Spleen (tissue), 11 donors: ENCODE measurements around the gene SCAANT1. TPM values are rescaled to one million over a fixed set of nuclear protein-coding genes. Genes with fewer than 3 reads are reported as not detected.

ENCODE experiments used
- DNase-seq: peaks from one replicate; pipeline ENCODE4 v3.0.0-alpha.2; 2020
- H3K27ac ChIP-seq, 8 donors: fragments of 200-600 bp; sonication (generic) in 7 of 8; 1 replicate in 4 of 8; 2 replicates in 4 of 8; pipeline versions ENCODE4 v1.5.0 to v1.8.0; 2016 to 2021; ENCODE audit warnings: inconsistent platforms in 4 of 8, mild to moderate bottlenecking in 4 of 8, moderate library complexity in 1 of 8
- H3K27me3 ChIP-seq, 7 donors: fragments of 200-600 bp; sonication (generic) in 6 of 7; replicated peaks in 1 of 7; 1 replicate in 4 of 7; 2 replicates in 3 of 7; pipeline versions ENCODE4 v1.5.0 to v1.8.0; 2016 to 2021; ENCODE audit warnings: inconsistent platforms in 3 of 7, mild to moderate bottlenecking in 1 of 7
- H3K36me3 ChIP-seq, 6 donors: fragments of 200-600 bp; sonication (generic) in 5 of 6; 1 replicate in 4 of 6; 2 replicates in 2 of 6; pipeline versions ENCODE4 v1.5.0 to v1.8.0; 2016 to 2021; ENCODE audit warnings: inconsistent platforms in 2 of 6
- H3K4me1 ChIP-seq, 6 donors: fragments of 200-600 bp; sonication (generic) in 5 of 6; 1 replicate in 3 of 6; 2 replicates in 3 of 6; pipeline versions ENCODE4 v1.5.0 to v1.8.0; 2016 to 2021; ENCODE audit warnings: inconsistent platforms in 3 of 6
- H3K4me3 ChIP-seq, 8 donors: fragments of 200-600 bp; sonication (generic) in 7 of 8; 1 replicate in 4 of 8; 2 replicates in 4 of 8; pipeline versions ENCODE4 v1.5.0 to v1.8.0; 2016 to 2021; ENCODE audit warnings: inconsistent platforms in 4 of 8, mild to moderate bottlenecking in 4 of 8, moderate library complexity in 2 of 8
- H3K9me3 ChIP-seq, 8 donors: fragments of 200-600 bp; sonication (generic) in 7 of 8; 1 replicate in 4 of 8; 2 replicates in 4 of 8; pipeline versions ENCODE4 v1.5.0 to v1.8.0; 2016 to 2021; ENCODE audit warnings: inconsistent platforms in 4 of 8
- POLR2A ChIP-seq, 3 donors: fragments of 450-650 bp; IDR thresholded peaks; one replicate each; pipeline ENCODE4 v1.5.1; 2017; ENCODE audit warnings: antibody characterized with exemption in 3 of 3, mild to moderate bottlenecking in 1 of 3
- POLR2AphosphoS5 ChIP-seq, 3 donors: sonication (generic); formaldehyde crosslinking; IDR thresholded peaks; one replicate each; pipeline ENCODE4 v1.5.1; 2017; ENCODE audit warnings: antibody characterized with exemption in 3 of 3
- WGBS, 5 donors: extraction: QIAGEN DNeasy Blood & Tissue Kit in 3 of 5; methylation state at CpG; one replicate each; pipeline versions ENCODE4 v1.1.5 to v1.1.7; 2013 to 2018; 5-methylcytosine and 5-hydroxymethylcytosine counted together
- intact Hi-C: fragments of 100-400 bp; cut with DNase I; formaldehyde crosslinking; loops from one replicate; pipeline ENCODE4 v1.15.0; 2023; ENCODE audit warnings: low total_unique reads
- polyA plus RNA-seq, 3 donors: library from polyadenylated mRNA; stranded (reverse); fragments of 200-250 nt; gene quantifications; one replicate each; pipeline ENCODE4 v1.2.1, GENCODE V29; 2013
- total RNA-seq, 7 donors: library from RNA; depleted of rRNA in 3 of 7; stranded (reverse); fragments of >200 nt in 3 of 7; fragmentation: NEBNext Ultra II Directional in 4 of 7; extraction: Animal tissue kit (Norgen Biotek cat#: 25700) in 4 of 7; gene quantifications; one replicate each; pipeline versions ENCODE4 v1.1.0 to v1.2.1, GENCODE V29; 2016 to 2021
- TF ChIP-seq, protein P1 (sequence below), 11 experiments: fragments of 200-600 bp in 7 of 11; fragments of 450-650 bp in 4 of 11; sonication (generic) in 4 of 11; IDR thresholded peaks in 8 of 11; conservative IDR thresholded peaks in 3 of 11; 1 replicate in 7 of 11; 2 replicates in 4 of 11; pipeline versions ENCODE4 v1.4.0 to v1.8.0; 2016 to 2021; ENCODE audit warnings: antibody characterized with exemption in 11 of 11, inconsistent platforms in 4 of 11, mild to moderate bottlenecking in 1 of 11
- donor health status: healthy with polysubstance abuse.
- donor health status: DM: no; HTN: no; CAD: no; lungs with moderate emphysema.
- donor health status: DM: no; HTN: no; CAD: no.
- donor health status: Bipolar disorder and iron deficiency.
- donor health status: healthy.
- donor health status: DM: no; HTN: no; CAD: no.
- donor health status: DM: yes; HTN: yes; CAD: no.

SCAANT1 gene
- total and polyA plus RNA-seq, 10 donors: not detected

DNA sequence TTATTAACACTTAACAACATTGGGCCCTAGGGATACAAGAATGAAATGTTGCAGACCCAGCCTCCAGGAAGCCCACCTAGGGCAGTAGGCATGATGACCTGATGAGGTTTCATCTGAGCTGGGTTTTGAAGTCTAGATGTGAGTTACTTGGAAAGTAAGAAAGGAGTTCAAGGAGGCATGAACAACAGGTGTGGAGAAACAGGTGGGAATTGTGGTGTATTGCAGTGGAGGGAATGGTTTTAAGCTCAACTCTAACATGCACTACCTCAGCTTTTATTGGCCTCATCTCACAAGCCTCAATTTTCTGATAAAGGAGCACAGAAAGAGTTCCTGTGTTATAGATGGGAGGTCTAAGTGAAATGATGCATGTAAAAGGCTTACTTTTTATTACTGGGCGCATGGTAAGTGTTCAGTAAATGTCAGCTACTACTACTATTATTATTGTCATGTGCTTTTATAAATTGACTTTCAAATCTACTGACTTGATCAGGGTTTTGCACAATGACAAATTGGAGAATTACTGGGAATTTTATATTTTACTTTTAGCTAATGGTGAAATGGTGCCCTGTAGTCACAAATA is 19.3 kb downstream of the SCAANT1 start:
- intact Hi-C loops: no loop called here
- Histone ChIP-seq H3K36me3 (peaks cover 0 to 12% (median 0%) of the 10 kb centered on the region in 6 donors), H3K4me1 (peaks cover 5 to 47% (median 24%) of the 10 kb centered on the region in 6 donors), H3K4me3 (no peak overlapping the region), H3K27ac (no peak overlapping the region), H3K9me3 (no peaks in the 10 kb centered on the region), H3K27me3 (no peaks in the 10 kb centered on the region)
- WGBS, 5 donors: 94 to 100% (median 100%) methylated on average over 1 of the region's 1 CpG
- no peak for DNase-seq
- TF ChIP-seq POLR2A (IDR thresholded peaks at IDR 0.05) (no peak), POLR2AphosphoS5 (IDR thresholded peaks at IDR 0.05) (no peak)
- TF ChIP-seq, protein P1, sequence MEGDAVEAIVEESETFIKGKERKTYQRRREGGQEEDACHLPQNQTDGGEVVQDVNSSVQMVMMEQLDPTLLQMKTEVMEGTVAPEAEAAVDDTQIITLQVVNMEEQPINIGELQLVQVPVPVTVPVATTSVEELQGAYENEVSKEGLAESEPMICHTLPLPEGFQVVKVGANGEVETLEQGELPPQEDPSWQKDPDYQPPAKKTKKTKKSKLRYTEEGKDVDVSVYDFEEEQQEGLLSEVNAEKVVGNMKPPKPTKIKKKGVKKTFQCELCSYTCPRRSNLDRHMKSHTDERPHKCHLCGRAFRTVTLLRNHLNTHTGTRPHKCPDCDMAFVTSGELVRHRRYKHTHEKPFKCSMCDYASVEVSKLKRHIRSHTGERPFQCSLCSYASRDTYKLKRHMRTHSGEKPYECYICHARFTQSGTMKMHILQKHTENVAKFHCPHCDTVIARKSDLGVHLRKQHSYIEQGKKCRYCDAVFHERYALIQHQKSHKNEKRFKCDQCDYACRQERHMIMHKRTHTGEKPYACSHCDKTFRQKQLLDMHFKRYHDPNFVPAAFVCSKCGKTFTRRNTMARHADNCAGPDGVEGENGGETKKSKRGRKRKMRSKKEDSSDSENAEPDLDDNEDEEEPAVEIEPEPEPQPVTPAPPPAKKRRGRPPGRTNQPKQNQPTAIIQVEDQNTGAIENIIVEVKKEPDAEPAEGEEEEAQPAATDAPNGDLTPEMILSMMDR (IDR thresholded peaks at IDR 0.05 in 8 of 11, conservative IDR thresholded peaks at IDR 0.05 in 3 of 11): no peak

DNA sequence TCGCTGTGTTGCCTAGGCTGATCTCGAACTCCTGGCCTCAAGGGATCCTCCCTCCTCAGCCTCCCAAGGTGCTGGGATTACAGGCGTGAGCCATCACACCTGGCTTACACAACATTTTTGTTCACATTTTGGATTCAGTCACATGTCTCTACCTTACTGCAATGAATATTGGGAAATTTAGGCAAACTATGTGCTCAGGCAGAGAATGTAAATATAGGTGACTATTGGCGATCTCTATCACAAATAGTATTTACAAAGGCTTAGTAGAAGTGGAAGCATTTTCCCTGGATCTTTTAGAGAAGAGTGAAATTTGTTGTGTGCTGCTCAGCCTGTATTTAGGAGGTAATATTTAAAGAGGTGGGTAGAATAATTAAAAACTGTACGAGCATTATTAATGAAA is 20.7 kb downstream of the SCAANT1 start:
- peaks cover 6 to 45% (median 19%) of the 10 kb centered on the region in 6 donors for H3K4me1 ChIP-seq
- intact Hi-C loops: no loop called here
- WGBS, 5 donors: 97 to 99% (median 98%) methylated on average over 5 of the region's 5 CpGs

DNA sequence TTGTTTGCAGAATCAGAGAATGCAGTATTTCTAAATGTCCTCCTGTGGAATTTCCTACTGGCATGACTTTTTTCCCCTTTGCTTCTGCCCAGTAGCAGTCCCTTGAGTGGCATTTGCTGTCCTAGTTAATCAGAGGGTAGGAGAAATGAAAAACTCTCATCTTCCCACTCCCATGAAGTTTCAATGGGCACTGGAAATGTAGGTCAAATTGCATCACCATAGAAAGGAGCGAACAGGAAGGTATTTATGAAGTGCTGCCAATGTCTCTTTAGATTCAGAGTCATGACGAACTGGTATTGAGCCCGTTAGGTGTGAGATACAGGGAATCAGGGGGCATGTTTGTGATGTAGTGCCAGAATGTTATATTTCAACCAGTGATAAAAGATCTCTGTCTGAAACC is 25.3 kb downstream of the SCAANT1 start:
- peaks cover 0 to 33% (median 4%) of the 10 kb centered on the region in 6 donors for H3K4me1 ChIP-seq
- no peak for TF ChIP-seq POLR2A (IDR thresholded peaks at IDR 0.05)
- no peak for TF ChIP-seq POLR2AphosphoS5 (IDR thresholded peaks at IDR 0.05)
- TF ChIP-seq, protein P1 (IDR thresholded peaks at IDR 0.05 in 8 of 11, conservative IDR thresholded peaks at IDR 0.05 in 3 of 11): no peak
- DNase-seq: no peak
- intact Hi-C loops: no loop called here
- H3K9me3 ChIP-seq: no peaks in the 10 kb centered on the region
- 72 to 86% (median 79%) methylated on average over 3 of the region's 3 CpGs for WGBS, 5 donors
- peaks cover 0 to 12% (median 0%) of the 10 kb centered on the region in 6 donors for H3K36me3 ChIP-seq
- no peak overlapping the region for H3K27ac ChIP-seq
- H3K4me3 ChIP-seq: no peak overlapping the region
- no peaks in the 10 kb centered on the region for H3K27me3 ChIP-seq

More for the DNA sequence above, 20.7 kb downstream of the SCAANT1 start:
- Histone ChIP-seq H3K27ac (no peak overlapping the region), H3K9me3 (no peaks in the 10 kb centered on the region), H3K36me3 (peaks cover 0 to 12% (median 0%) of the 10 kb centered on the region in 6 donors), H3K27me3 (no peaks in the 10 kb centered on the region), H3K4me3 (no peak overlapping the region)
- no peak for TF ChIP-seq POLR2AphosphoS5 (IDR thresholded peaks at IDR 0.05)
- TF ChIP-seq POLR2A (IDR thresholded peaks at IDR 0.05): no peak
- TF ChIP-seq, protein P1 (IDR thresholded peaks at IDR 0.05 in 8 of 11, conservative IDR thresholded peaks at IDR 0.05 in 3 of 11): no peak
- DNase-seq: no peak

DNA sequence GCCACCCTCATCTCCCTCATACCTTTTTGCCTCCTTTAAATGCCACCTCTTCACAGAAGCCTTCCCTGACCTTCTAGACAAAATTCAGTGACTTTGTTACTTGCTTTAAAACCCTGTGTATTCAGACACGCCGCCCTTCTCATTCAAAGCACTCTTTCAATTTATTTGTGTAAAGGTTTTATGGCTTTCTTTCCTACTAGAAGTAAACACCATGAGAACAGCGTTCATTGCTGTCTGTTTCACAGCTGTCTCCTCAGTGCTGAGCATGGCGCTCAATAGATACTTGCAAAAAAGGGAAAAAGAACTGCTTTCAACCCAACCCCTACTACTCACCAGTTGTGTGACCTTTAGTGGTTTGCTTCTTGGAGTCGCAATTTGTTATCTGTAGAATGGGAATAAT is 31.5 kb downstream of the SCAANT1 start:
- WGBS, 5 donors: 93 to 98% (median 94%) methylated on average over 5 of the region's 5 CpGs
- H3K4me3 ChIP-seq: no peak overlapping the region
- no peaks in the 10 kb centered on the region for H3K27me3 ChIP-seq
- no peaks in the 10 kb centered on the region for H3K9me3 ChIP-seq
- no peak for TF ChIP-seq POLR2AphosphoS5 (IDR thresholded peaks at IDR 0.05)
- TF ChIP-seq, protein P1 (IDR thresholded peaks at IDR 0.05 in 8 of 11, conservative IDR thresholded peaks at IDR 0.05 in 3 of 11): no peak
- no peak for TF ChIP-seq POLR2A (IDR thresholded peaks at IDR 0.05)
- H3K36me3 ChIP-seq: no peaks in the 10 kb centered on the region
- no peak for DNase-seq
- H3K4me1 ChIP-seq: peaks cover 0 to 56% (median 17%) of the 10 kb centered on the region in 6 donors
- no peak overlapping the region for H3K27ac ChIP-seq
- intact Hi-C loops: no loop called here
